Stimulated activated memory B cell treated with anti-CD40 and anti-IgM and Interleukin-4, amounts not matched to agents 10 μg/mL and 1 μg/mL and 100 μg/mL, for 72 hours (primary cell): ENCODE measurements around the gene SCN1A.
"Not testable (repeated sequence)": the region's sequence is repeated elsewhere in the genome, so short reads cannot be mapped to it uniquely, and the experiment has no call there.

ENCODE experiments used
- ATAC-seq: fragments of 150-1000 bp; cut with Tn5 transposase; 2 replicates; pipeline ENCODE4 v1.10.0; 2021
- H3K27ac Mint-ChIP-seq: one replicate; pipeline ENCODE4 v1.8.0; 2022; ENCODE audit warnings: mild to moderate bottlenecking, mixed read lengths
- H3K27me3 Mint-ChIP-seq: one replicate; pipeline ENCODE4 v1.8.0; 2022; ENCODE audit warnings: mixed read lengths
- H3K36me3 Mint-ChIP-seq: one replicate; pipeline ENCODE4 v1.8.0; 2022; ENCODE audit warnings: mixed read lengths
- H3K4me1 Mint-ChIP-seq: one replicate; pipeline ENCODE4 v1.8.0; 2022; ENCODE audit warnings: mixed read lengths
- H3K4me3 Mint-ChIP-seq: one replicate; pipeline ENCODE4 v1.8.0; 2022; ENCODE audit warnings: mild to moderate bottlenecking, moderate library complexity, mixed read lengths
- H3K9me3 Mint-ChIP-seq: one replicate; pipeline ENCODE4 v1.8.0; 2022; ENCODE audit warnings: mixed read lengths

SCN1A gene

DNA sequence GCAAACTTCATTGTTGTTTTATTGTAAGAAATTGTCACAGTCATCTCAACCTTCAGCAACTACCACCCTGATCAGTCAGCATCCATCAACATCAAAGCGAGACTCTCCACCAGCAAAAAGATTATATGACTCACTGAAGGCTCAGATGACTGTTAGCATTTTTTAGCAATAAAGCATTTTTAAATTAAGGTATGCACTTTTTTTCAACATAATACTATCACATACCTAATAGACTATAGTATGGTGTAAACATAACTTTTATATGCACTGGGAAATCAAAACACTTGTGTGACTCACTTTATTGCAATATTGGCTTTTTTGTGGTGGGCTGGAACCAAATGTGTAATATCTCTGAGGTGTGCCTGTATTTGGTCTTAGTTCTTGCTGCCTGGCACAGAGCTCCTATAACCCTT, 15.6 kb downstream of the SCN1A start:
- H3K4me1 Mint-ChIP-seq, result no peaks in the 10 kb centered on the region
- ATAC-seq, result no peak
- H3K27me3 Mint-ChIP-seq, result no peaks in the 10 kb centered on the region
- H3K27ac Mint-ChIP-seq, result no peak overlapping the region
- H3K4me3 Mint-ChIP-seq, result no peak overlapping the region
- no peaks in the 10 kb centered on the region for H3K9me3 Mint-ChIP-seq
- no peaks in the 10 kb centered on the region for H3K36me3 Mint-ChIP-seq

DNA sequence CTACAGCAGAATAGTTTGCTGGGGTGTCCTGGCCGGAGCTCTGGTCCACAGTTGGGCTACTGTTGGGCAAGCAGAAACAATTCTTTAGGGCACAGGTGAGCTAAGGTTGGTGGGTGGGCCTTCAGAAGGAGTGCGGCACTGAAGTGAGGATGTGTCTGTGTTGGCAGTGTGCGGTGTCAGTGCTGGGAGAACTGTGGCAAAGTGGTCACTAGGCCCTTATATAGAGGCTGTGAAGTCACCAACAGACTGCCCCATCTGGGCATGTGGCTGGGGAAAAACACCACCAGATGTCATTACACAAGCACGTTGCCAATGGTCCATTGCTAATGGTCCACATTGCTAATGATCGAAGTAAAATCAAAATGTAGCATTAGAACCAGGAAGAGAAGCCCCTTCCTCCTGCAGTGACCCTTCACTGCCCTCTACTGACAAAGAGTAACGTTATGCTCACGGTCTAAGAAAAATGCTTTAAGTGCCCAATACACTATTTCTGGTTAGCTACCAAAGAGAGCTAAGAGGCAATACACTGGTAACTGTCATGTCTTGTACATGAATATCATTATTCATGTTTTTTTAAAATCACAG, 21.3 kb downstream of the SCN1A start:
- Mint-ChIP-seq H3K9me3 (peaks cover 2% of the 10 kb centered on the region), H3K4me3 (no peak overlapping the region), H3K27ac (no peak overlapping the region), H3K4me1 (no peaks in the 10 kb centered on the region), H3K36me3 (no peaks in the 10 kb centered on the region), H3K27me3 (no peaks in the 10 kb centered on the region)
- no peak for ATAC-seq

DNA sequence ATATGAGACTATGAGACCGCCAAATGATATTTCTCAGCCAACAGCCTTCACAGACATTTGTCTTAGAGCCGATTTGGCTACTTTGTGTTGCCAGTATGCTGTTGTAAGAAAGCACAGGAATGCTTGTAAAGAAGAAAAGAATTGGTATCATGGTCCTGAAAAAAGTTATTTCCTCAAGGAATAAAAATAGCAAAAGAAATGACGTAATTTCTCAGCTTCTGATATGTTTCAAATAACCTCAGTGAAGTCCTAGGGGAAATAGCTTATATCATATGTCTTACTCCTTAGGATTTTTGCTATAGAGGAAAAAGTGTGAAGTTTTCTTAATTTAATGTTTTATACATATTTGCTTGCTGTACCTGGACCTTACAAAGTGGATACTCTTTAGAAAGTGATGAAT, 23.0 kb downstream of the SCN1A start:
- no peak for ATAC-seq
- H3K27ac Mint-ChIP-seq, result no peak overlapping the region

DNA sequence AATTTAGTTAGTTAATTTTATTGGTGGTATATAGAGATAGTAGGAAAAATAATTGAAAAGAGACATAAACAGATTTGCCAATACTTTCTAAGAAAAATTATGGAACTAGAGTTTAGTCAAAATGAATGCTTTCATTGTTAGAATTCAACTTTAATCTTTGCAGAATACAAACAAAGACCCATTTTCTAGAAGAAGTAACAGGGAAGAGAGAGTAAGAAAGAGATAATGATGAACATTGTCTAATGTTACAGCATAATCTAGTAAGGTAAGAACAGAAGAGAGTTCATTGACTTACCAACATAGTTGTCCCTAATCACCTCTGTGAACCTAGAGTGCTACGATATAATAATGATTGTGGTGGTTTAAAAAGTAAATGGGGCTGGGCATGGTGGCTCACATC, 23.7 kb downstream of the SCN1A start:
- H3K27ac Mint-ChIP-seq, result no peak overlapping the region
- H3K4me1 Mint-ChIP-seq, result no peaks in the 10 kb centered on the region
- no peak for ATAC-seq
- no peaks in the 10 kb centered on the region for H3K36me3 Mint-ChIP-seq
- no peak overlapping the region for H3K4me3 Mint-ChIP-seq
- H3K27me3 Mint-ChIP-seq, result no peaks in the 10 kb centered on the region
- peaks cover 3% of the 10 kb centered on the region for H3K9me3 Mint-ChIP-seq

More for the DNA sequence above, 23.0 kb downstream of the SCN1A start:
- Mint-ChIP-seq H3K9me3 (peaks cover 3% of the 10 kb centered on the region), H3K36me3 (no peaks in the 10 kb centered on the region), H3K4me3 (no peak overlapping the region), H3K4me1 (no peaks in the 10 kb centered on the region), H3K27me3 (no peaks in the 10 kb centered on the region)

DNA sequence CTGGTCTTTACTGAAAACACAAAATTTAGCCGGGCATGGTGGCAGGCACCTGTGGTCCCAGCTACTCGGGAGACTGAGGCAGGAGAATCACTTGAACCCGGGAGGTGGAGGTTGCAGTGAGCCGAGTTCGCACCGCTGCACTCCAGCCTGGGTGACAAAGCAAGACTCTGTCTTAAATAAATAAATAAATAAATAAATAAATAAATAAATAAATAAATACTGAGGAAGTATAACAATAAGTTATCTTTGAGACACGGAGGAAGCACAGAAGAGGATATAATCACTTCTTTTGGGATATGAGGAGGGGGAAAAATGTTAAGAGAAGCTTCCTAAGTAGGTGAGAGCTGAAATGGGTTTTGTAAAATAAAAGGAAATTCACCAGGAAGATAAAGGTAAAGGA, 24.5 kb downstream of the SCN1A start:
- H3K36me3 Mint-ChIP-seq, H3K27me3 Mint-ChIP-seq, ATAC-seq, H3K4me1 Mint-ChIP-seq, H3K27ac Mint-ChIP-seq, H3K4me3 Mint-ChIP-seq, H3K9me3 Mint-ChIP-seq: not testable (repeated sequence)

DNA sequence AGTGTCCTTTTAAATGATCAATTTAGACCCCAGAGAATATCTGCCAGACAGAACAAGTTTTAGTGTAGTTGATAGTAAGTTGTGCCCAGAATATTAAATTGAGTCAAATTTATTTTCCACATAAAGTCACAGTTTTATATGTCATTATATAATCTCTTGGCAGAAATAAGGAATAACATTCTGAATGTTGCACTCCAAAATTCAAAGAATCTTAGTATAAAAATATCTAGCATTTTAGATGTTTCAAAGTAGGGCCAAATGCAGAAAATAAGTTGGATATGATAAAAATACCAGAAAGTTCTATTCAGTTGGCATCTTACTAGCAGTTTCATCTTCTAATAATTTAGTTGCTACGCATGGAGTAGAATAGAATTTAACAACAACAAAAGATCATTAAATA, 33.5 kb downstream of the SCN1A start:
- no peak overlapping the region for H3K27ac Mint-ChIP-seq
- no peaks in the 10 kb centered on the region for H3K4me1 Mint-ChIP-seq
- H3K36me3 Mint-ChIP-seq, result no peaks in the 10 kb centered on the region
- H3K4me3 Mint-ChIP-seq, result no peak overlapping the region
- ATAC-seq, result no peak
- no peaks in the 10 kb centered on the region for H3K9me3 Mint-ChIP-seq
- peaks cover 8% of the 10 kb centered on the region for H3K27me3 Mint-ChIP-seq

DNA sequence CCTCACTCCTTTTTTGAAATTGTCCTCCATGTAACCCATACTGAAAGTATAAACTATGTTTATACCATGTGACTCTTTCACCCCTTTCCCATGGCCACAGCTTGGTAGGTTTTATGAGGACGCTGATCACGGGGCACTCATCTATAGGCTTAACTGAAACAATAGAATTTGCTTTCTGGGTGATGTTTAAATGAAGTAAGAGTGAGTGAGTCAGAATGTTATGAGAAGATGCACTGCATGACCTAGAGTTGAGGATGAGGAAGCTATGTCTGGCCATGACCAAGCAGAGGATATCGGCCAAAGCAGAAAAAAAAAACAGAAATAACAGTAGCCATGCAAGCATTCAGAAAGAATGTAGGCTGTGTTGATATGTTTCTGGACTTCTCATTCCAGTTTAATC, 34.9 kb downstream of the SCN1A start:
- Mint-ChIP-seq H3K27ac (no peak overlapping the region), H3K4me1 (no peaks in the 10 kb centered on the region), H3K27me3 (peaks cover 8% of the 10 kb centered on the region), H3K36me3 (no peaks in the 10 kb centered on the region), H3K4me3 (no peak overlapping the region), H3K9me3 (no peaks in the 10 kb centered on the region)
- ATAC-seq, result no peak

DNA sequence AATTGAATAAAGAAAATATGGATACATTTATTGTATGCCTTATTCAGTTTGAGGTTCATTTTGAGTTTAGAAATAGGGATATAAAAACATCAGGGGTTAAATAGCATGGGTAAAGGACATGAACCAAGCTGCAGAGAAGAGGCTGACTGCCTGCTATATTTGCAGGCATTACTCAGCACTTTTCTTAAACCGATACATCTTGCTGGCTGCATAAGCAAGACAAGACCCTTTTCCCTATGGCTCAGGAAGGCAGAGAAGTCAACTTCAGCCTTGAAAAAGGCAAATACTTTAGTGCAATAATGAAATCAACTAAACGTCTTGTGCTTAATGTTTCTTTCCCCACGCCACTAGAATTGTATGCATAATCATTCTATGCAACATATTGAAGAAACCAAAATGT, 36.4 kb downstream of the SCN1A start:
- H3K27me3 Mint-ChIP-seq, result no peaks in the 10 kb centered on the region
- H3K4me1 Mint-ChIP-seq, result no peaks in the 10 kb centered on the region
- H3K4me3 Mint-ChIP-seq, result no peak overlapping the region
- no peak overlapping the region for H3K27ac Mint-ChIP-seq
- no peaks in the 10 kb centered on the region for H3K9me3 Mint-ChIP-seq
- ATAC-seq, result no peak
- H3K36me3 Mint-ChIP-seq, result no peaks in the 10 kb centered on the region

DNA sequence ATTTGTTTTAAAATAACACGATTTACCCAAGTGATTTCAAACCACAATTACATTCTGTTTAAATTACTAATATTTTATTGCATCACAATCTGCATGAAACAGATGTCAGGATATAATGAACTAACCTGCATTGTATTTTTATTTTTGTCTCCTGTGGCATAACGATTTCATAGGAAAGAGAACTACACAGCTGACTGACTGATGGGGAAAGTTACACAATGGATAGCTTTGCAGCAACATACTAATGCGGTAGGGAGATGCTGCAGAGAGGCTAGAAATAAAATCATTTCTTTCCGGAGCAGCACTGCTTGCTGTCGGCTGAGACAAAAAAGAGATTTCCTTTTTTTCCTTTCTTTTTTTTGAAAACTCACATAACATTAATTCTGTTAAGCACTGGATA, 36.9 kb downstream of the SCN1A start:
- H3K4me3 Mint-ChIP-seq, result no peak overlapping the region
- no peak for ATAC-seq

DNA sequence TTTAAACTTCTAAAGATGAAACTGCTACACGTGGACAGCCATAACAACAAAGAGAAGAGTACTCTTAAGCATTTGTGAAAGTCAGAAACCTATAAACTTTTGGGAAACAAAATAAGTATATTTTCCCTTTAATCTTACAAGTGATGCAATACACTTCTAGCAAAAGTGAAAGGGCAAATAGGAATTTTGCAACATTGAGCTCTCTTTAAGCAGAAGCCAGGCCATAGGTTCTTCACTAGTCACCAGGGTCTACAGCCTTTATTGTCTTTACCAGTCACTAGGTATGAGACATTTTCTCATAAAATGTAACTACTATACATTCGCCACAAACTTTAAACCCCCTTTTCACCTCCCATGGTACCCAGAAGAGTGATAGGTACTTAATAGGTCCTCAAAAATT, 37.5 kb downstream of the SCN1A start:
- no peak for ATAC-seq
- H3K9me3 Mint-ChIP-seq, result no peaks in the 10 kb centered on the region
- no peak overlapping the region for H3K27ac Mint-ChIP-seq
- H3K4me3 Mint-ChIP-seq, result no peak overlapping the region
- H3K4me1 Mint-ChIP-seq, result no peaks in the 10 kb centered on the region
- H3K36me3 Mint-ChIP-seq, result no peaks in the 10 kb centered on the region
- no peaks in the 10 kb centered on the region for H3K27me3 Mint-ChIP-seq

More for the DNA sequence above, 36.9 kb downstream of the SCN1A start:
- Mint-ChIP-seq H3K27me3 (no peaks in the 10 kb centered on the region), H3K9me3 (no peaks in the 10 kb centered on the region), H3K36me3 (no peaks in the 10 kb centered on the region), H3K27ac (no peak overlapping the region), H3K4me1 (no peaks in the 10 kb centered on the region)

DNA sequence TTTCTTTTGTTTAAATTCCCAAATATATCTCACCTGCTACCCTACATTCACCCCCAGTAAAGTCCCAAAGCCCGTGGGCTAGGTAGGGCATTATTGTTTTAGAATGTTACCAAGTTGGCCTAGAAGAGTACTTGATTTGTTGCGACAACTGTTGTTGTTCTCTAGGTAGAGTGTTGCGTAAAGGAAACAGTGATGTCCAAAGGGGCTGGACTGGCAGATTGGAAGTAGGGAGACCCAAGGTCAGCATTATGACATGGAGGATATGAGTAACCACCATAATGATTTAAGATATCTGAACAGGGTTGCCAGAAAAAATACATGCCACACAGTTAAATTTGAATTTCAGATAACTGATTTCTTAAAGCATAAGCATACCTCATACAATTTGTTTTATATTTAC, 39.2 kb downstream of the SCN1A start:
- no peaks in the 10 kb centered on the region for H3K9me3 Mint-ChIP-seq
- no peak overlapping the region for H3K27ac Mint-ChIP-seq
- no peak for ATAC-seq
- H3K4me1 Mint-ChIP-seq, result no peaks in the 10 kb centered on the region
- H3K4me3 Mint-ChIP-seq, result no peak overlapping the region
- no peaks in the 10 kb centered on the region for H3K36me3 Mint-ChIP-seq
- H3K27me3 Mint-ChIP-seq, result no peaks in the 10 kb centered on the region

DNA sequence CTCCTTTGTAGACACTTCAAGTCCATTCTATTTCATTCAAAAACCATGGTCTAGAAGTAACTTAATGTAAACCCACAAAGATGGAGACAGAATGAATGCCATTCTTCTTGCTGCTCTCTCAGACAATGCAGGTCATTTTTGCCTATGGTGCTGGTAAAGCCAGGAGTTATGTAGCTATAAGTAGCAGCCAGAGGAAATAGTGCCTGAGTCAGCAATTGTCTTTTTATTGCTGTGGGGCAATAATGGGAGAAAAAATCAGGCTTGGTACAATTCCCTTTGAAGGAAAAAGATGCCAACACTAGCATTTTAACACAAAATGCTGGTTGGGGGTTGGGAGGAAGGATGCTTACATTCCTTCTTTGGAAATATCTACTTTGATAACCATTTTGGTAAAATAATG, 43.5 kb downstream of the SCN1A start:
- peaks cover 11% of the 10 kb centered on the region for H3K27me3 Mint-ChIP-seq
- H3K36me3 Mint-ChIP-seq, result no peaks in the 10 kb centered on the region
- no peak overlapping the region for H3K4me3 Mint-ChIP-seq
- no peak for ATAC-seq
- H3K9me3 Mint-ChIP-seq, result no peaks in the 10 kb centered on the region
- no peaks in the 10 kb centered on the region for H3K4me1 Mint-ChIP-seq
- H3K27ac Mint-ChIP-seq, result no peak overlapping the region

DNA sequence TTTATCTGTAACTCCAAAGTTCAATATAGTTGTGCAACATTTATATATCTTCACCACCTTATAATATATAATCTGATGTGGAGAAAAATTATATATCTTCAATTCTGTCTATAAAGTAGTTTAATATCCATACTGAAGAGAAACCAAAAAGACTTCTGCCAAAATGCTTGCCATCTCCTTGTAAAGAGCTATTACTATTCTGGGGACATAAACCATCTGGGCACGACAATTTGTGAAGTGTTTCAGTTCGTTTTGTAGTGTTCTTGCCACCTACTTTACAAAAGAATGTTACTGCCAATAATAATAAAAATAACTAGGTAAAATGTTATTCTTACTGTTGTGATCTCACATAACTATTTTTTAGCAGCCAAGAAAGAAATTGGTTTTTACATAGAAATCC, 45.1 kb downstream of the SCN1A start:
- no peaks in the 10 kb centered on the region for H3K36me3 Mint-ChIP-seq
- no peak overlapping the region for H3K4me3 Mint-ChIP-seq
- H3K4me1 Mint-ChIP-seq, result no peaks in the 10 kb centered on the region
- no peaks in the 10 kb centered on the region for H3K9me3 Mint-ChIP-seq
- ATAC-seq, result no peak
- H3K27me3 Mint-ChIP-seq, result peaks cover 11% of the 10 kb centered on the region
- H3K27ac Mint-ChIP-seq, result no peak overlapping the region

DNA sequence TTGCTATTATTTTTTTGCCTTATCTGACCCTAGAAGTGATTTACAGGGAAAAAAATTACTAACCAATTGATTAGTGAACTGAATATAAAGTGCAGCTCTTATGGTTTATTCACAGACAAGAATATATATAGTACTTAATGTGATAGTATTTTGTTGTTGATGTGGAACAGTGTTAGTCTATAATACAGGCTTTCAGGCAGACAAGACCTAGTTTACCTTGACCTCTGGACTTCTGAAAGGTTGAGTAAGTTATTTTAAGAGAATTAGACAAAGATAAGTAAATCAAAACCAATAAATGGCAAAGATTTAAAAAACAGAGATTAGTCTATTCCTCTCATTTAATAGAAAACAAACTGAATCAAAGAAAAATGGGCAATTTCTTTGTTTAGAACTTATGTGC, 46.0 kb downstream of the SCN1A start:
- no peak overlapping the region for H3K27ac Mint-ChIP-seq
- H3K4me3 Mint-ChIP-seq, result no peak overlapping the region
- ATAC-seq, result no peak
- H3K4me1 Mint-ChIP-seq, result no peaks in the 10 kb centered on the region
- H3K9me3 Mint-ChIP-seq, result no peaks in the 10 kb centered on the region
- peaks cover 17% of the 10 kb centered on the region for H3K27me3 Mint-ChIP-seq
- H3K36me3 Mint-ChIP-seq, result no peaks in the 10 kb centered on the region

DNA sequence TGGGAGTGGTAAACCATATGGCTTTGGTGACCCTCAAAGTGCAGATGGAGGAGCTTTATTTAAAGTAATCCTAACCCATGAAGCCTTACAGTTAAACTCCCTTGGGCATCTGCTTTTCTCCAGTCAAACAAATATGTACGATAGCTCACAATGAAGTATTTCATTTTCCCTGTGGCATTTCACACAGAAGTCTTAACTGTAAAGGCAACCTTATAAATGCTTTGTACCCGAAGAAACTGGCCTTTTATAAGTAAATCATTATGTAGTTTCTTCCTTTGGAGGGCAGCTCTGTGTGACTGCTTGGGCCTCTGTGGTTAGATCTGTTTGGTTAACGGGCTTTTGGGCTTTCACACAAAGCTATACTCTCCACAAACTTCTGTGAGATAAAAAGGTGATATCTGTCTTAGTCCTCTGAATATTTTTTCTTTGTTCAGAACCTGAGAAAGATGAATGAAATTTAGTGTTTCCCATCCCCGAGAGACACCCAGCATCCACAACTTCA, 46.6 kb downstream of the SCN1A start:
- Mint-ChIP-seq H3K4me1 (no peaks in the 10 kb centered on the region), H3K27ac (no peak overlapping the region), H3K27me3 (peaks cover 19% of the 10 kb centered on the region), H3K36me3 (no peaks in the 10 kb centered on the region), H3K4me3 (no peak overlapping the region), H3K9me3 (no peaks in the 10 kb centered on the region)
- no peak for ATAC-seq

DNA sequence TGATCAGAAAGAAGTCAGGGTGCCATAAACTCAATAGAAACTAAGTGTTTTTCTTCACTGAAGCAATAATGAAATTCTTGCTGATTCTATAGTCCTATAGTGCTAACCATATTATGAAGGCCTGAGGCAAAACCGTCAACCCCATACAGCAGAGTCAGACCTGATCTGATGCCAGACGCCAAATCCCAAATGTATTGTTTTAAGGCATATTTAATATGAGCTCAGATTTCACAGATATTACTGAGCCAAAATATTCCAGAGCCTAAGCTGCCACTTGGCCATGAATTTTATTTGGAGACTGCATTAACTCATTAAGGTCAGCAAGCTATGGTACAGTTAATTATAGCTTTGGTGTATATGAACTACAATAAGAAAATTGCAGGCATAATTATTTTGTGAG, 53.4 kb downstream of the SCN1A start:
- no peaks in the 10 kb centered on the region for H3K4me1 Mint-ChIP-seq
- H3K27ac Mint-ChIP-seq, result no peak overlapping the region
- no peak for ATAC-seq
- no peak overlapping the region for H3K4me3 Mint-ChIP-seq
- peaks cover 9% of the 10 kb centered on the region for H3K27me3 Mint-ChIP-seq
- H3K36me3 Mint-ChIP-seq, result no peaks in the 10 kb centered on the region
- H3K9me3 Mint-ChIP-seq, result no peaks in the 10 kb centered on the region

DNA sequence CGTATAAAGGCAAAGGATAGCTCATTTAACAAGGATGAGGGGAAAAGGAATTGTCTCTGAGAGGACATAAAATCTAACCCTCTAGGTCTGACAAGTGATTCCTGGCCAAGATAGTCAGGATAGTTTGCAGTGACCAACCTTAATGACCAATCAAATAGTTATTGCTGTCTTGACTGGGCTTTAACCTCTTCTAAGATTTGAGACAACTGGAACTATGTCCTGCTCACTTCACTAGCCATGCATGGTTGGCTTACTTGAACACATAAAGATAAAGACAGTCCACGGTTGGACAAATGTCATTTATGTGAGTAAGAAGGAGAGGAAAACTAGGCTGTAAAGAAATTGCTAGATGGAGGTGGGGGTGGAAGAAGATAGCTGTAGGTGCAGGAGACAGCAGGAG, 53.8 kb downstream of the SCN1A start:
- Mint-ChIP-seq H3K4me3 (no peak overlapping the region), H3K27ac (no peak overlapping the region), H3K4me1 (no peaks in the 10 kb centered on the region), H3K9me3 (no peaks in the 10 kb centered on the region), H3K27me3 (peaks cover 9% of the 10 kb centered on the region), H3K36me3 (no peaks in the 10 kb centered on the region)
- no peak for ATAC-seq
